ENCODE data around the gene ANKRD23. TPM values are rescaled to one million over a fixed set of nuclear protein-coding genes. Genes with fewer than 3 reads are reported as not detected.

ANKRD23 gene
- total RNA-seq, 5 donors from 2014 or later (not counting 1 experiment from before 2014, with no cell fraction given) = 10.1 to 19.5 (median 16.4) TPM

DNA sequence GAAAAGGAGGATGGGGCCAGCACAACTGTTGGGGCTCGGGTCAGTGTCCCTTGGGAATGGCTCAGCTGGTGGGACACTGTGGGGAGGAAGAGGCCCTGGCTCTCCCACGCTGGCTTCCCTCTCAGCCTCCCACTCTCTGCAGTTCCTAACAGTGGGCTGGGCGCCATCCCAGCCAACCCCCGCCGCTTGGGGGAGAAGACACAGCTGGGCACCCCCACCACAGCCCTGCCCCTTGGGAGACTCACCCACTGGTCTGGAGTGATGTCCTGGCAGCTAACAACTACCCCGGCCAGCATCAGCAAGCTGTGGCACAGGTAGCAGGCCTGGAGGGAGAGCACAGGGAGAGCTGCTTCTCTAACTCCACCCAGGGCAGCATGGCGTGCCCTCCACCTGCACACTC, 34.4 kb upstream of the ANKRD23 start:
- Histone ChIP-seq H3K9me3 (no peaks in the 10 kb centered on the region), H3K27ac (ENCODE audit: low read length) (no peak overlapping the region), H3K4me3 (ENCODE audit: control insufficient read depth in 1 of 2, extremely low read depth in 1 of 2, low read length in 1 of 2) (no peak overlapping the region), H3K4me1 (ENCODE audit: control insufficient read depth in 1 of 2, extremely low read depth in 1 of 2, insufficient read depth in 2 of 2, low read length in 2 of 2) (peaks cover 2 to 20% of the 10 kb centered on the region in 2 experiments), H3K36me3 (ENCODE audit: control insufficient read depth in 2 of 2, extremely low read depth in 1 of 2, insufficient read depth in 1 of 2, low read length in 1 of 2) (no peaks in the 10 kb centered on the region), H3K27me3 (replicated peaks in 1 of 2; ENCODE audit: control insufficient read depth in 2 of 2, extremely low read depth in 1 of 2, insufficient read depth in 2 of 2, low read length in 1 of 2) (peaks cover 0 to 3% of the 10 kb centered on the region in 2 experiments)
- Mint-ChIP-seq H3K36me3 (no peaks in the 10 kb centered on the region), H3K27me3 (no peaks in the 10 kb centered on the region), H3K4me3 (no peak overlapping the region), H3K4me1 (peaks cover 10 to 22% (median 15%) of the 10 kb centered on the region in 3 donors), H3K27ac (peak overlapping the region in 1 of 2 donors; percentile 11), H3K9me3 (no peaks in the 10 kb centered on the region)
- ATAC-seq (replicated peaks in 1 of 4) (no peak), DNase-seq (no peak)
- ChIA-PET CTCF (no interaction called here), POLR2A (no interaction called here)
- WGBS (ENCODE audit: insufficient coverage) = 92% methylated on average over 5 of the region's 7 CpGs

DNA sequence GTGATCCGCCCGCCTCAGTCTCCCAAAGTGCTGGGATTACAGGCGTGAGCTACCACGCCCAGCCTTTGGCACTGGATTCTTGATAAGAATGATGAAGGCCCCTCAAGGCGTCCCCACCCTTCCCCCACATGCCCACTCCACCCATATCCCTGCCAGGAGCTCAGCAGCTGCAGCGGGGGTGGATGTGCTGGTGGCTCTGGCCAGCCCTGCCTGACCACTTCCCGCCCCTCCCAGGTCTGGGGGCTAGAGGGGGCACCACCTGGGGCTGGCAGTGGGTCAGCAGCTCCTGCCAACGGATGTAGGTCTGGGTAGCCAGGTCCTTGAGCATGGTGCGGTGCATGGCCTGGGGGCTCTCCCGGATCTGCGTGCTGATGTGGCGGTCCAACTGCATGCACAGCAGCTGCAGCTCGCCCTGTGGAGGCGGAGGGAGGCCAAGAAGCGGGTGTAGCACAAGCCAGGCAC, 33.8 kb upstream of the ANKRD23 start:
- Histone ChIP-seq H3K4me1 (ENCODE audit: control insufficient read depth in 1 of 2, extremely low read depth in 1 of 2, insufficient read depth in 2 of 2, low read length in 2 of 2) (peaks cover 2 to 24% of the 10 kb centered on the region in 2 experiments), H3K36me3 (ENCODE audit: control insufficient read depth in 2 of 2, extremely low read depth in 1 of 2, insufficient read depth in 1 of 2, low read length in 1 of 2) (no peaks in the 10 kb centered on the region), H3K27me3 (replicated peaks in 1 of 2; ENCODE audit: control insufficient read depth in 2 of 2, extremely low read depth in 1 of 2, insufficient read depth in 2 of 2, low read length in 1 of 2) (peaks cover 0 to 3% of the 10 kb centered on the region in 2 experiments), H3K4me3 (ENCODE audit: control insufficient read depth in 1 of 2, extremely low read depth in 1 of 2, low read length in 1 of 2) (no peak overlapping the region), H3K27ac (ENCODE audit: low read length) (no peak overlapping the region), H3K9me3 (no peaks in the 10 kb centered on the region)
- H3K27ac Mint-ChIP-seq = no peak overlapping the region
- POLR2A ChIA-PET = no interaction called here
- ATAC-seq (replicated peaks in 1 of 4) = no peak
- no peaks in the 10 kb centered on the region for H3K27me3 Mint-ChIP-seq
- DNase-seq = no peak
- H3K36me3 Mint-ChIP-seq = no peaks in the 10 kb centered on the region
- no peaks in the 10 kb centered on the region for H3K9me3 Mint-ChIP-seq
- WGBS (ENCODE audit: insufficient coverage) = 95% methylated on average over 14 of the region's 15 CpGs
- H3K4me3 Mint-ChIP-seq = no peak overlapping the region
- CTCF ChIA-PET = no interaction called here
- peaks cover 10 to 27% (median 16%) of the 10 kb centered on the region in 3 donors for H3K4me1 Mint-ChIP-seq

DNA sequence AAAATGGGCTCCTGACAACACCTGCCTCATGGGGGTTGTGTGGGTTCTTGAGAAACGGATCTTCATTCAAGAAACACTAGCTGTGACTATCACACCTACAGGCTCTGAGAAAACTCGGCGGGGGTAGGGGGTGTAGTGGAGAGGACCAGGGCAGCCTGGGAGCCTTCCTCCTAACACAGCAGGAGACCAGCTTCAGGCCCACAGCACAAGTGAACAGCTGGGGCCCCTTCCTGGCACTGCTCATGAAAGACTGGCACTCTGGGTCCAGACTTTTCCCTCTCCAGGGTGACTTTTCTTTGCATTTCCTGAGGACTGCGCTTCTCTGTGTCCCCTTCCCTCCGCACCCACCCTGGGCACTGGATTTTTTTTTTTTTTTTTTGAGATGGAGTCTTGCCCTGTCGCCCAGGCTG, 33.2 kb upstream of the ANKRD23 start:
- ATAC-seq (replicated peaks in 1 of 4) (no peak), DNase-seq (no peak)
- H3K27ac ChIP-seq (ENCODE audit: low read length) = no peak overlapping the region
- H3K27me3 Mint-ChIP-seq = no peaks in the 10 kb centered on the region
- CTCF ChIA-PET = no interaction called here
- H3K27me3 ChIP-seq (replicated peaks in 1 of 2; ENCODE audit: control insufficient read depth in 2 of 2, extremely low read depth in 1 of 2, insufficient read depth in 2 of 2, low read length in 1 of 2) = peaks cover 0 to 3% of the 10 kb centered on the region in 2 experiments
- no peak overlapping the region for H3K27ac Mint-ChIP-seq
- POLR2A ChIA-PET = no interaction called here
- H3K4me1 ChIP-seq (ENCODE audit: control insufficient read depth in 1 of 2, extremely low read depth in 1 of 2, insufficient read depth in 2 of 2, low read length in 2 of 2) = peaks cover 2 to 24% of the 10 kb centered on the region in 2 experiments
- peaks cover 10 to 33% (median 20%) of the 10 kb centered on the region in 3 donors for H3K4me1 Mint-ChIP-seq
- no peaks in the 10 kb centered on the region for H3K36me3 Mint-ChIP-seq
- no peaks in the 10 kb centered on the region for H3K9me3 ChIP-seq
- no peaks in the 10 kb centered on the region for H3K36me3 ChIP-seq (ENCODE audit: control insufficient read depth in 2 of 2, extremely low read depth in 1 of 2, insufficient read depth in 1 of 2, low read length in 1 of 2)
- no CpG with 5 or more reads among the region's 6 CpGs for WGBS (ENCODE audit: insufficient coverage)
- no peak overlapping the region for H3K4me3 ChIP-seq (ENCODE audit: control insufficient read depth in 1 of 2, extremely low read depth in 1 of 2, low read length in 1 of 2)
- no peaks in the 10 kb centered on the region for H3K9me3 Mint-ChIP-seq
- no peak overlapping the region for H3K4me3 Mint-ChIP-seq

- 89% methylated on average over 12 of the region's 16 CpGs for WGBS (ENCODE audit: insufficient coverage)
Observed at GRCh38 chr2:96876269-96877041, 32.6 kb upstream of the ANKRD23 start.

GRCh38 chr2:96875498-96876268, 31.9 kb upstream of the ANKRD23 start:
- H3K36me3 ChIP-seq (ENCODE audit: control insufficient read depth in 2 of 2, extremely low read depth in 1 of 2, insufficient read depth in 1 of 2, low read length in 1 of 2) = no peaks in the 10 kb centered on the region
- POLR2A ChIA-PET = no interaction called here
- H3K4me1 ChIP-seq (ENCODE audit: control insufficient read depth in 1 of 2, extremely low read depth in 1 of 2, insufficient read depth in 2 of 2, low read length in 2 of 2) = peaks cover 5 to 30% of the 10 kb centered on the region in 2 experiments
- Mint-ChIP-seq H3K27ac (peak overlapping the region; percentile 82), H3K27me3 (no peaks in the 10 kb centered on the region), H3K4me3 (no peak overlapping the region), H3K9me3 (no peaks in the 10 kb centered on the region), H3K36me3 (no peaks in the 10 kb centered on the region), H3K4me1 (peaks cover 16 to 41% (median 27%) of the 10 kb centered on the region in 3 donors)
- CTCF ChIA-PET = interaction anchor here in 1 of 2 donors (0.5 kb wide), 1 partner anchor 40 kb away, joined by 4 read pairs; no protein-coding TSS in a partner anchor
- no peaks in the 10 kb centered on the region for H3K9me3 ChIP-seq
- ATAC-seq (replicated peaks in 1 of 4) (no peak), DNase-seq (no peak)
- H3K27me3 ChIP-seq (replicated peaks in 1 of 2; ENCODE audit: control insufficient read depth in 2 of 2, extremely low read depth in 1 of 2, insufficient read depth in 2 of 2, low read length in 1 of 2) = peaks cover 0 to 2% of the 10 kb centered on the region in 2 experiments
- no peak overlapping the region for H3K27ac ChIP-seq (ENCODE audit: low read length)
- WGBS (ENCODE audit: insufficient coverage) = 88% methylated on average over 14 of the region's 14 CpGs
- no peak overlapping the region for H3K4me3 ChIP-seq (ENCODE audit: control insufficient read depth in 1 of 2, extremely low read depth in 1 of 2, low read length in 1 of 2)

More at GRCh38 chr2:96876269-96877041, 32.6 kb upstream of the ANKRD23 start:
- Mint-ChIP-seq H3K27ac (peak overlapping the region in 1 of 2 donors; percentile 72), H3K9me3 (no peaks in the 10 kb centered on the region), H3K36me3 (no peaks in the 10 kb centered on the region), H3K4me1 (peaks cover 10 to 33% (median 20%) of the 10 kb centered on the region in 3 donors), H3K4me3 (no peak overlapping the region), H3K27me3 (no peaks in the 10 kb centered on the region)
- Histone ChIP-seq H3K9me3 (no peaks in the 10 kb centered on the region), H3K36me3 (ENCODE audit: control insufficient read depth in 2 of 2, extremely low read depth in 1 of 2, insufficient read depth in 1 of 2, low read length in 1 of 2) (no peaks in the 10 kb centered on the region), H3K4me3 (ENCODE audit: control insufficient read depth in 1 of 2, extremely low read depth in 1 of 2, low read length in 1 of 2) (no peak overlapping the region), H3K27ac (ENCODE audit: low read length) (no peak overlapping the region), H3K27me3 (replicated peaks in 1 of 2; ENCODE audit: control insufficient read depth in 2 of 2, extremely low read depth in 1 of 2, insufficient read depth in 2 of 2, low read length in 1 of 2) (peaks cover 0 to 3% of the 10 kb centered on the region in 2 experiments), H3K4me1 (ENCODE audit: control insufficient read depth in 1 of 2, extremely low read depth in 1 of 2, insufficient read depth in 2 of 2, low read length in 2 of 2) (peaks cover 2 to 24% of the 10 kb centered on the region in 2 experiments)
- ATAC-seq (replicated peaks in 1 of 4) = no peak
- ChIA-PET POLR2A (no interaction called here), CTCF (no interaction called here)
- DNase-seq = no peak

GRCh38 chr2:96874198-96874831, 30.5 kb upstream of the ANKRD23 start:
- CTCF ChIA-PET = interaction anchor here in 1 of 2 donors (1.1 kb wide), 1 partner anchor 16 kb away, joined by 5 read pairs; the partner anchor contains the start of gene ANKRD39
- peak in 1 of 4 experiments; percentile 16 for ATAC-seq (replicated peaks in 1 of 4)
- Histone ChIP-seq H3K27ac (ENCODE audit: low read length) (no peak overlapping the region), H3K9me3 (no peaks in the 10 kb centered on the region), H3K4me1 (ENCODE audit: control insufficient read depth in 1 of 2, extremely low read depth in 1 of 2, insufficient read depth in 2 of 2, low read length in 2 of 2) (peaks cover 5 to 36% of the 10 kb centered on the region in 2 experiments), H3K4me3 (ENCODE audit: control insufficient read depth in 1 of 2, extremely low read depth in 1 of 2, low read length in 1 of 2) (no peak overlapping the region), H3K36me3 (ENCODE audit: control insufficient read depth in 2 of 2, extremely low read depth in 1 of 2, insufficient read depth in 1 of 2, low read length in 1 of 2) (no peaks in the 10 kb centered on the region), H3K27me3 (replicated peaks in 1 of 2; ENCODE audit: control insufficient read depth in 2 of 2, extremely low read depth in 1 of 2, insufficient read depth in 2 of 2, low read length in 1 of 2) (peaks cover 0 to 6% of the 10 kb centered on the region in 2 experiments)
- H3K4me1 Mint-ChIP-seq = peaks cover 20 to 44% (median 30%) of the 10 kb centered on the region in 3 donors
- 72% methylated on average over 9 of the region's 18 CpGs for WGBS (ENCODE audit: insufficient coverage)
- DNase-seq = peak in 1 of 35 experiments; percentile 64
- H3K36me3 Mint-ChIP-seq = no peaks in the 10 kb centered on the region
- H3K4me3 Mint-ChIP-seq = no peak overlapping the region
- no peaks in the 10 kb centered on the region for H3K9me3 Mint-ChIP-seq
- H3K27ac Mint-ChIP-seq = peak overlapping the region; percentile 61 to 82
- POLR2A ChIA-PET = interaction anchor here in 1 of 2 donors (0.6 kb wide), 1 partner anchor 339 kb away, joined by 4 read pairs; no protein-coding TSS in a partner anchor
- H3K27me3 Mint-ChIP-seq = no peaks in the 10 kb centered on the region
